ENCODE results near the gene FA2H.
A peak's percentile ranks its signal among the peaks of the same experiment; 100 is the strongest.

The FA2H gene

DNA sequence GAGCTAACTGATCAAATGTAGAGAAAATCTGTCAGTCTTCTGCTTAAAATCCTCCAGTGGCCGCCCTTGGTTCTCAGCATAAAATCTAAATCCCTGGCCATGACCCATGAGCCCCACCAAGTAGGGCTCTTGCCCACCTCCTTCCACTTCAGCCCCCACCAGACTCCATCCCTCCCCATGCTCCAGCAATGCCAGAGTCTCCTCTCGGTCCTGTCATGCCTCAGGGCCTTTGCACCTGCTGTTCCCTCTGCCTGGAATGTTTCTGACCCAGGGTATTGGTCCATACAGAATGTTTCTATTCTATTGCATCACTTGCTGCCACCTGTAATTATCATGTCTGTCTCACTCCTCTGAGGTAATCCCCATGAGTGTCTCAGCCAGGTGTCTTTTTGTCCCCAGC, 22.4 kb downstream of the FA2H start:
- Histone ChIP-seq H3K36me3 (ENCODE audit: insufficient read depth, low read depth, low read length) (no peaks in the 10 kb centered on the region), H3K27me3 (ENCODE audit: insufficient read depth, low read length) (no peaks in the 10 kb centered on the region)

DNA sequence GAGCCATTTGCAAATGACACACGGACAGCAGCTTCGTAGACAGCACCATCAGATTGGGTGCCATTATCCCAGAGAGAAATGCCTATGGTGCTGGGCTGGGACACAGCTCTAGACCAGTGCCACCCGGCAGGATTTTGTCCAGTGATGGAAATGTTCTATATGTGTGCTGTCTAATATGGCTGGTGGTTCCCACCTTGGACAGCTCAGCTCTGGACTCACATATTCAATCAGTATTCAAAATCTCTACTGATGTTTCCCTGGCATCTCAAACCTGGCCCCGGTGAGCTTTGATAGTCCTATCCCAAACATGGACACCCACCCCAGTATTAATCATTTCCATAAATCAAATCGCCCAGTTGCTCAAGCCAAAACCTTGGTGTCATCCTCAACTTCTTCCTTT, 23.0 kb downstream of the FA2H start:
- Histone ChIP-seq H3K9me3 (ENCODE audit: insufficient read depth, low read depth, low read length) (no peaks in the 10 kb centered on the region), H3K27me3 (ENCODE audit: insufficient read depth, low read length) (no peaks in the 10 kb centered on the region), H3K27ac (ENCODE audit: low read length) (no peak overlapping the region), H3K4me3 (ENCODE audit: low read length) (no peak overlapping the region), H3K9ac (ENCODE audit: low read depth, low read length) (no peak overlapping the region), H3K36me3 (ENCODE audit: insufficient read depth, low read depth, low read length) (no peaks in the 10 kb centered on the region), H3K4me1 (ENCODE audit: insufficient read depth, low read length) (peaks cover 12% of the 10 kb centered on the region; the same call in 1 of the 2 replicates)

More for the DNA sequence above, 22.4 kb downstream of the FA2H start:
- H3K9me3 ChIP-seq (ENCODE audit: insufficient read depth, low read depth, low read length), result no peaks in the 10 kb centered on the region
- H3K27ac ChIP-seq (ENCODE audit: low read length), result no peak overlapping the region
- peaks cover 12% of the 10 kb centered on the region; the same call in 1 of the 2 replicates for H3K4me1 ChIP-seq (ENCODE audit: insufficient read depth, low read length)
- no peak overlapping the region for H3K4me3 ChIP-seq (ENCODE audit: low read length)
- H3K9ac ChIP-seq (ENCODE audit: low read depth, low read length), result no peak overlapping the region

DNA sequence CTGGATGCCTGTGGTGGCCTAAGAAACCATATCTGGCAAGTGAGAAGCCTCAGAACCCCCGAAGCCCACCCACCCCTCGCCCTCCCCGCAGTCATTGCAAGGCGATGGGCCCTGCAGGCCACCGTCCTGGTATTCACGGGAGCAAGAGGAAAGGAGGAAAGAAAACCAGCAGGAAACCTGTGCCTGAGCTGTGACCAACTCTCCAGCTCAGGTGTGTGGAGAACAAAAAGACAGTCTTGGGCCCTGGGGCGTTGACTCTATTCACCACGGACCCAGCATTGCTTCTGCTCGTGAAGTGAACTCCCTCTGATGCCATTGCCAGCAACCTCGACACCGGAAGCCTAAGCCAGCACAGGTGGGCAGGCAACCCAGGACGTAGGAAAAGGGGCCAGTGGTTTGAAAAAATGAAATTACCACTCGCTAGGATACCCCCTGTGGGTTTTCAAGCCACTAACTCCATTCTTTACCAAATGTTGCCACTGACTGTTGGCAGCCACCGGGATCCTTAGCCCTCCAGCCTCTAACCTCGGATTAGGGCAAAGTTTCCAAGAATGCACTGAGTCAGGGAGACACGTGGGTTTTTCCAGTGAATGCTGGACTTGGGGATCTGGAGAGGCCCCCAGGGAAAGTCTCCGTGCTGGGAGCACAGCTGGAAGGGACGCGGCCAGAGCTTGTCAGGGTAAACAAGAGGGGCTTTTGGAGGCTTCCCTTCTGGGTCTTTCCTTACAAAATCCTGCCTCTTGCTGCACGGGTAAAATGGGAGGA, 25.1 kb downstream of the FA2H start:
- no peak overlapping the region for H3K9ac ChIP-seq (ENCODE audit: low read depth, low read length)
- H3K27me3 ChIP-seq (ENCODE audit: insufficient read depth, low read length), result no peaks in the 10 kb centered on the region
- no peaks in the 10 kb centered on the region for H3K36me3 ChIP-seq (ENCODE audit: insufficient read depth, low read depth, low read length)
- H3K9me3 ChIP-seq (ENCODE audit: insufficient read depth, low read depth, low read length), result no peaks in the 10 kb centered on the region
- H3K27ac ChIP-seq (ENCODE audit: low read length), result no peak overlapping the region
- H3K4me1 ChIP-seq (ENCODE audit: insufficient read depth, low read length), result peaks cover 12% of the 10 kb centered on the region; the same call in 1 of the 2 replicates
- H3K4me3 ChIP-seq (ENCODE audit: low read length), result 0 out of 2 replicates have a peak overlapping the region, but pooled peaks have one; percentile 18

DNA sequence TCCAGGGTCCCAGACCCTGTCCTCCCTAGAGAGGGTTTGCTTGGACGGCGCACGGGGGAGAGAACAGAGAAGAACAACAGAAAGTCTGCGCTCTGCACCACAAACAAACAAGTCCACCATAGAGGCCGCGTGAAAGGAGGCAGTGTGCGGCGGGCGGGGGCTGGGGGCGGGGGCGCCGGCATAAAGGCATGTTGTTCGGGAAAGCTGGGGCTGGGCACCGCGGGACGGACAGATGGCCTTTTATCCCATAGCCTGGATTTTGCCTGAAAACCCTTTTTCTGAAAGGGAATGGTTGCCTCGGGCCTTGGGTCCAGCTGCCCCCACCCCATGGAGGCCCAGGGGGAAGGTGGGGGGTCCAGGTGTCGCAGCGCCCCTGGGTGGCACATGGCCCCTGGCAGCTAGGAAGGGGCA, 26.0 kb downstream of the FA2H start:
- Histone ChIP-seq H3K27me3 (ENCODE audit: insufficient read depth, low read length) (no peaks in the 10 kb centered on the region), H3K27ac (ENCODE audit: low read length) (no peak overlapping the region), H3K36me3 (ENCODE audit: insufficient read depth, low read depth, low read length) (no peaks in the 10 kb centered on the region), H3K4me1 (ENCODE audit: insufficient read depth, low read length) (peaks cover 12% of the 10 kb centered on the region; the same call in 1 of the 2 replicates), H3K9ac (ENCODE audit: low read depth, low read length) (no peak overlapping the region), H3K4me3 (ENCODE audit: low read length) (no peak overlapping the region), H3K9me3 (ENCODE audit: insufficient read depth, low read depth, low read length) (no peaks in the 10 kb centered on the region)

DNA sequence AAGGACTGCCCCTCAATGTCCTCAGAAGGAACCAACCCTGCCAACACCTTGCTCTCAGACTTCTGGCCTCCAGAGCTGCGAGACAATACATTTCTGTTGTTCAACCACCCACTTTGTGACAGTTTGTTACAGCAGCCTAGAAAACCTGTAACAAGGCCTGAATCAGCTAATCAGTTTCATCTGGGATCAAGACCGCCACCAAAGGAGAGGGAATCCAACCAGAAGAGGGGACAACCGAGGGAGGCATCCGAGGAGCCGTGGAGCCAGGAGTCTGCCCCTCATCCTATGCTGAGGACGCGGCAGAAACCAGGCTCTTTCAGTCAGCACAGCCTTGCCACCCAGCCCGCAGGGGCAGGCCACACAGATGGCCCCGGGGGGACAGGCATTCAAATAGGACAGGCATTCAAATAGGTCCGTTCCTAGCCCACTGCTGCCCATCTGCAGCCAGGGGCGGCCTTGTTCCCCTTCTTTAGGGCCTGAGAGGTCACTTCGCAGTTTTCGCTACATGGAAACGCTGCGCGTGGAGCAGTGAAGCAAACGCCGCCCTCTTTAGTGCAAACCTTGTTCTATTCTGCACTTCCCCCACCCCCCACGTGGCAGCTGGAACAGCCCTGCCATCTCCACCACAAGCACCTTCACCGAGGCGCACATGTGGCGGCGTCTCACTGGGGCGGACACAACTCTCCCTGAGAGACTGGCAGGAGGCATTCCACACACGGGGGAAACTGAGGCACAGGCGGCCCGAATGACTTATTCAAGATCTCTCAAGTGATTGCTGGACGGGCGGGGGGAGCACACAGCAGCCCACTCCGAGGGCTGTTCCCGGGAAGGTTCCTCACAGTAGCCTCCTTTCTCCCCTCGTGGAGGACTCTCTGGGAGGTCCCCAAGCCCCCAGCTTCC, 26.7 kb downstream of the FA2H start:
- no peak overlapping the region for H3K27ac ChIP-seq (ENCODE audit: low read length)
- no peak overlapping the region for H3K9ac ChIP-seq (ENCODE audit: low read depth, low read length)
- no peaks in the 10 kb centered on the region for H3K27me3 ChIP-seq (ENCODE audit: insufficient read depth, low read length)
- no peaks in the 10 kb centered on the region for H3K36me3 ChIP-seq (ENCODE audit: insufficient read depth, low read depth, low read length)
- no peak overlapping the region for H3K4me3 ChIP-seq (ENCODE audit: low read length)
- H3K9me3 ChIP-seq (ENCODE audit: insufficient read depth, low read depth, low read length), result no peaks in the 10 kb centered on the region
- peaks cover 12% of the 10 kb centered on the region; the same call in 1 of the 2 replicates for H3K4me1 ChIP-seq (ENCODE audit: insufficient read depth, low read length)

DNA sequence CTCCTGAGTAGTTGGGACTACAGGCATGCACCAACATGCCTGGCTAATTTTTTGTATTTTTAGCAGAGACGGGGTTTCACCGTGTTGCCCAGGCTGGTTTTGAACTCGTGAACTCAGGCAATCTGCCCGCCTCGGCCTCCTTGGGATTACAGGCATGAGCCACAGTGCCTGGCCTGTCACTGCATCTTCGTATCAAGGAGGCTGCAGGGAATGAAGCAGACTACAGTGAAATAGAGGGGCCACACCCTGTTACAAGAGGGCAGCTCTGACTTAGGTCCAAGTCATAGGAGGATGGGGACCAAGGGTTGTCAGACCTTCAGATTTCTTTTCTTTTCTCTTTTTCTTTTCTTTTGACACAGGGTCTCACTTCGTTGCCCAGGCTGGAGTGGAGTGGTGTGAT, 28.7 kb downstream of the FA2H start:
- no peak overlapping the region for H3K9ac ChIP-seq (ENCODE audit: low read depth, low read length)
- H3K4me1 ChIP-seq (ENCODE audit: insufficient read depth, low read length), result peaks cover 12% of the 10 kb centered on the region; the same call in 1 of the 2 replicates
- H3K4me3 ChIP-seq (ENCODE audit: low read length), result no peak overlapping the region
- H3K27ac ChIP-seq (ENCODE audit: low read length), result no peak overlapping the region
- no peaks in the 10 kb centered on the region for H3K36me3 ChIP-seq (ENCODE audit: insufficient read depth, low read depth, low read length)
- no peaks in the 10 kb centered on the region for H3K9me3 ChIP-seq (ENCODE audit: insufficient read depth, low read depth, low read length)
- no peaks in the 10 kb centered on the region for H3K27me3 ChIP-seq (ENCODE audit: insufficient read depth, low read length)

DNA sequence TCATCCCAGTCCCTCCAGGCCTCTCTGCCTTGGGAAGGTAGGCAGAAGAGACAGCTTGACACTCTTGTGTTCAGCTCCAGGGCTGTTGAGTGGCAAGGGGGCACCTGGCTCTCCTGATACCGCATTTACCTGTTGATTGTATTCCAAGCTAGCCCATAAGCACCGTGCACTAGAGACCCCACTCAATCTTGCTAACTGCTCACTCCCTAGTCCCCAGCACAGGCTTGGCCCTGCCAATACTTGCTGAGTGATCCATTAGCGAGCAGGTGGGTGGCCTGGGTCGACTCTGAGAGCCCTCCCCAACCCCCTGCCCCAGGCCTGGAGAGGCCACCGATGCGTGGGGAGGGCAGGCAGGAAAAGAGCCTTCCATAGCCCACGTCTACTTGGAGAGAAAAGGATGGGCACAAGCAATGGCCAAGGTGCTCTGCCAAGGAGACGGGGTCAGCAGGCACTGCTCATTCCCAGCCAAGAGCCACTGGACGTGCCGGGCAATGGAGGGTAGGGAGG, 29.5 kb downstream of the FA2H start:
- Histone ChIP-seq H3K27ac (ENCODE audit: low read length) (no peak overlapping the region), H3K9me3 (ENCODE audit: insufficient read depth, low read depth, low read length) (no peaks in the 10 kb centered on the region), H3K4me1 (ENCODE audit: insufficient read depth, low read length) (peaks cover 10% of the 10 kb centered on the region; the same call in 1 of the 2 replicates), H3K9ac (ENCODE audit: low read depth, low read length) (no peak overlapping the region), H3K36me3 (ENCODE audit: insufficient read depth, low read depth, low read length) (no peaks in the 10 kb centered on the region), H3K4me3 (ENCODE audit: low read length) (no peak overlapping the region), H3K27me3 (ENCODE audit: insufficient read depth, low read length) (no peaks in the 10 kb centered on the region)

DNA sequence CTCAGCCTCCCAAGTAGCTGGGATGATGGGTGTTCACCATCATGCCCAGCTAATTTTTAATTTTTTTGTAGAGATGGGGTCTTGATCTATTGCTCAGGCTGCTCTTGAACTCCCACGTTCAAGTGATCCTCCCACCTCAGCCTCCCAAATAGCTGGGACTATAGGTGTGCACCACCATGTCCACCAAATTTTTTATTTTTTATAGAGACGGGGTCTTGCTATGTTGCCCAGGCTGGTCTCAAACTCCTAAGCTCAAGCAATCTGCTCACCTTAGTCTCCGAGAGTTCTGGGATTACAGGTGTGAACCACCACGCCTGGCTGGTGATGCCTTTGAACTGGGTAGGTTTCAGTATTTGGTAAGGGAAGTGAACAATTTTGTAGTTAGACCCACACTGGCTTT, 30.1 kb downstream of the FA2H start:
- Histone ChIP-seq H3K36me3 (ENCODE audit: insufficient read depth, low read depth, low read length) (no peaks in the 10 kb centered on the region), H3K9ac (ENCODE audit: low read depth, low read length) (no peak overlapping the region), H3K27ac (ENCODE audit: low read length) (no peak overlapping the region), H3K4me3 (ENCODE audit: low read length) (no peak overlapping the region), H3K27me3 (ENCODE audit: insufficient read depth, low read length) (no peaks in the 10 kb centered on the region), H3K9me3 (ENCODE audit: insufficient read depth, low read depth, low read length) (no peaks in the 10 kb centered on the region), H3K4me1 (ENCODE audit: insufficient read depth, low read length) (peaks cover 4% of the 10 kb centered on the region; the same call in 1 of the 2 replicates)

DNA sequence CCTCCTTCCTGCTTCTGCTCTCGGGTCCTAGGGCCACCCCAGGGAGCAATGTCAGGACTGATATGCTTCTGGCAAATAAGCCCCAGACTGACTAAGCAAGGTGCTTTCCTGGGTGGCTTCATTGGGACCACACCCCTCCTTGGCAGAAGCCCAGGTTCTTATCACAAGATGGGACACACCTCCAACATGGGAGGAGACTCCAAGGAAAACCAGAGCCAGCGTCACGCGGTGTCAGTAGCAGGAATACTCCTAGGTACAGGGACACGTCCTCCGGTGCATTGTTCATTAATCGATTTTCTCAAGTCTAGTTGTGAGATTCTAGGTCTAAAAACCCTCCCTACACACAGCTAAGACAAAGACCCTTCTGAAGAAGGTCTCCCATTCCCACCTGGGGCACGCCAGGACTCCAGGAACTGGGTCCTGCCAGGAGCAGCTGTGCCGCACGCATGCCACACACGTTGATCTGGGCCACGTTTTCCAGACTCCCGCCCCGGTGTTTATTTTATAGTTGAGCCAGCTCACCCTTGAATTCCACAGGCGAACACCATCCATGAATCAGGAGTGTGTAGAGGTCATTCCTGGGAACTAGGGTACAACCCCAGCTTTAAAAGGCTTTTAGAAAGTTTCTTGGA, 30.8 kb downstream of the FA2H start:
- H3K27me3 ChIP-seq (ENCODE audit: insufficient read depth, low read length), result no peaks in the 10 kb centered on the region
- no peaks in the 10 kb centered on the region for H3K9me3 ChIP-seq (ENCODE audit: insufficient read depth, low read depth, low read length)
- H3K9ac ChIP-seq (ENCODE audit: low read depth, low read length), result no peak overlapping the region
- H3K27ac ChIP-seq (ENCODE audit: low read length), result no peak overlapping the region
- H3K36me3 ChIP-seq (ENCODE audit: insufficient read depth, low read depth, low read length), result no peaks in the 10 kb centered on the region
- no peaks in the 10 kb centered on the region for H3K4me1 ChIP-seq (ENCODE audit: insufficient read depth, low read length)
- H3K4me3 ChIP-seq (ENCODE audit: low read length), result no peak overlapping the region

DNA sequence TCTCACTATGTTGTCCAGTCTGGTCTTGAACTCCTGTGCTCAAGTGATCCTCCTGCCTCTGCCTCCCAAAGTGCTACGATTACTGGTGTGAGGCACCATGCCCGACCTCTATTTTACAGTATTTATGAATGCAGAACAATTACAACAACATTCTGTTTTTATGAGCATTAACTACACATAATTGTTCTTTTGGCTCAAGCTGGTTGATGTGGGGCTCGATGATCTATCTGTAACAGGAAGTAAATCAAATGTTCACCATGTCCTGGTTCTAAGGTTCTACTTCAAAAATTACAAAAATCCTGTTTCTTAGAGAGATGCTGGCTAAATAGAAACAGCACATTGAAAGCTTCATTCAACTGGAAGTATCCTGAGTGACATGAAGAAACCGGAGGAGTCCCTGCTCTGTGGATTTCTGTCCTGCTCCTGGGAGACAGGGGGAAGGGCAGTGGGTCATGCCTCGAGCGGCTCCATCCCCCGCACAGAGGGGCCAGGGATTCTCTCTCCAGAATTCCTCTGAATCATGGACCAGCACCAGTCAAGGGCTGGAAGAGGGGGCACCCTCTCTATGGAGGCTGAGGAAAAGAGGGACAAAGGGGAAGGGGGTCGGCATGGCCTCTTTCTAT, 31.5 kb downstream of the FA2H start:
- H3K27ac ChIP-seq (ENCODE audit: low read length), result no peak overlapping the region
- H3K9me3 ChIP-seq (ENCODE audit: insufficient read depth, low read depth, low read length), result no peaks in the 10 kb centered on the region
- no peak overlapping the region for H3K9ac ChIP-seq (ENCODE audit: low read depth, low read length)
- H3K4me1 ChIP-seq (ENCODE audit: insufficient read depth, low read length), result no peaks in the 10 kb centered on the region
- no peaks in the 10 kb centered on the region for H3K36me3 ChIP-seq (ENCODE audit: insufficient read depth, low read depth, low read length)
- H3K27me3 ChIP-seq (ENCODE audit: insufficient read depth, low read length), result no peaks in the 10 kb centered on the region
- no peak overlapping the region for H3K4me3 ChIP-seq (ENCODE audit: low read length)

DNA sequence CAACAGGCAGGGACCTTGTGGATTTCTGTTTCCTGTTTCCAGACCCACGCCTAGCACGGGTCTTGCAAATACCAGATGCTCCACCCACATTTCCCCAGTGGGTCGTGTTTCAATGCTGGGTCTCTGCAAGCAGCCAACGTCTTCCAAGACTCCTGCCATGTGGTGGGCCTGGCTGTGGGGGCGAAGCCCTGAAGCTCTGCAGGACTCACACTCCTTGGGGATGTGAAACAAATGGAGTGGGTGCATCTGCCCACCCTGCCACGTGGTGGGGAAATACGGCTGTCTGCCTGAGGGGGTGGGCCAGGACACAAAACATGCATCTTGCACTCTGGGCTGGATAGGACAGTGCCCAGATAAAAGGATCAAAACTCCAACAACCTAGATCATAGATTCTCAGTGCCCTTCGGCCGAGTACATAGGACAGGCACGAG, 32.6 kb downstream of the FA2H start:
- Histone ChIP-seq H3K4me1 (ENCODE audit: insufficient read depth, low read length) (no peaks in the 10 kb centered on the region), H3K36me3 (ENCODE audit: insufficient read depth, low read depth, low read length) (no peaks in the 10 kb centered on the region), H3K9me3 (ENCODE audit: insufficient read depth, low read depth, low read length) (no peaks in the 10 kb centered on the region), H3K9ac (ENCODE audit: low read depth, low read length) (no peak overlapping the region), H3K27ac (ENCODE audit: low read length) (no peak overlapping the region), H3K4me3 (ENCODE audit: low read length) (no peak overlapping the region), H3K27me3 (ENCODE audit: insufficient read depth, low read length) (no peaks in the 10 kb centered on the region)

Measured in iPS-20b (cell line).